Adrenal gland (tissue), 5 donors: Measurements from ENCODE around the gene KRT77.

ENCODE experiments used
- CTCF ChIP-seq, 6 experiments: fragments of 450-650 bp in 4 of 6; fragments of 200-600 bp in 2 of 6; sonication (generic) in 1 of 6; IDR thresholded peaks; 1 replicate in 5 of 6; 2 replicates in 1 of 6; pipeline versions ENCODE4 v1.5.1 to v1.8.0; 2016 to 2021; ENCODE audit warnings: antibody characterized with exemption in 6 of 6, mild to moderate bottlenecking in 2 of 6, moderate library complexity in 1 of 6
- POLR2A ChIP-seq, 2 donors: fragments of 450-650 bp; IDR thresholded peaks; one replicate each; pipeline ENCODE4 v1.6.1; 2017; ENCODE audit warnings: antibody characterized with exemption in 2 of 2, mild to moderate bottlenecking in 2 of 2, moderate library complexity in 1 of 2
- donor health status: DM: no; HTN: no; CAD: no.

DNA sequence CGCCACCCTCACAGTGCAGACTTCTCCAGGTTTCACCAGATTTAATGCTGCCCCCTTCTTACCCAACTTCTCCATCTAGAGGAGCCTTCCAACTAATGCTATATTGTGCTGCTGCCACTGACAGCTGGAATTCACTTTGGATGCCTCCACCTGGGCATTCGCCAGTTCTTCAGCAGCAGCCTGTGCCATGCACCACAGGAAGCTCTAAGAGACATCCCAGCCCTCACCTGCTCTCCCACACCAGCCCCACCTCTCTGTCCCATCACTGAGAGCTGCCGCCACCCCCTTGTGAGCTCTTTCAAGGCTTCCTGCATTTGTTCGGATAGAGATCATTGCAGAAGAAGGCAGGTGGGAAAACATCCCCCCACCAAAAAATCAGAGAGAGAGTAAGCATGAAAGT, 46.7 kb downstream of the KRT77 start:
- no peak for TF ChIP-seq CTCF (IDR thresholded peaks at IDR 0.05)
- no peak for TF ChIP-seq POLR2A (IDR thresholded peaks at IDR 0.05)
